Measurements from ENCODE around the gene ATXN7L3.

ATXN7L3 gene

GRCh38 chr17:44206825-44207155 is 7.1 kb upstream of the ATXN7L3 start:
- Histone ChIP-seq H3K9me3 (ENCODE audit: control insufficient read depth, low read depth, low read length) (no peaks in the 10 kb centered on the region), H3K27ac (ENCODE audit: low read length) (no peak overlapping the region), H3K9ac (ENCODE audit: low read length) (no peak overlapping the region), H3K27me3 (ENCODE audit: control insufficient read depth, insufficient read depth, low read length) (no peaks in the 10 kb centered on the region), H3K36me3 (ENCODE audit: control insufficient read depth, low read depth, low read length) (peaks cover 39% of the 10 kb centered on the region), H3K4me1 (ENCODE audit: control insufficient read depth, low read depth, low read length) (peaks cover 3% of the 10 kb centered on the region), H3K4me3 (ENCODE audit: low read length) (no peak overlapping the region)

- no peak overlapping the region for H3K27ac ChIP-seq (ENCODE audit: low read length)
- H3K4me3 ChIP-seq (ENCODE audit: low read length), result no peak overlapping the region
- H3K9me3 ChIP-seq (ENCODE audit: control insufficient read depth, low read depth, low read length), result no peaks in the 10 kb centered on the region
- H3K9ac ChIP-seq (ENCODE audit: low read length), result no peak overlapping the region
- peaks cover 33% of the 10 kb centered on the region for H3K36me3 ChIP-seq (ENCODE audit: control insufficient read depth, low read depth, low read length)
- H3K27me3 ChIP-seq (ENCODE audit: control insufficient read depth, insufficient read depth, low read length), result no peaks in the 10 kb centered on the region
- peaks cover 5% of the 10 kb centered on the region for H3K4me1 ChIP-seq (ENCODE audit: control insufficient read depth, low read depth, low read length)
Measured at GRCh38 chr17:44205962-44206824, 6.5 kb upstream of the ATXN7L3 start.

- Histone ChIP-seq H3K4me3 (ENCODE audit: low read length) (no peak overlapping the region), H3K9ac (ENCODE audit: low read length) (no peak overlapping the region), H3K9me3 (ENCODE audit: control insufficient read depth, low read depth, low read length) (no peaks in the 10 kb centered on the region), H3K36me3 (ENCODE audit: control insufficient read depth, low read depth, low read length) (peaks cover 25% of the 10 kb centered on the region), H3K27ac (ENCODE audit: low read length) (no peak overlapping the region), H3K4me1 (ENCODE audit: control insufficient read depth, low read depth, low read length) (peaks cover 7% of the 10 kb centered on the region), H3K27me3 (ENCODE audit: control insufficient read depth, insufficient read depth, low read length) (no peaks in the 10 kb centered on the region)
Measured at GRCh38 chr17:44204441-44204882, 4.8 kb upstream of the ATXN7L3 start.

GRCh38 chr17:44203731-44204440 is 4.2 kb upstream of the ATXN7L3 start:
- no peak overlapping the region for H3K9ac ChIP-seq (ENCODE audit: low read length)
- H3K27me3 ChIP-seq (ENCODE audit: control insufficient read depth, insufficient read depth, low read length), result no peaks in the 10 kb centered on the region
- H3K4me1 ChIP-seq (ENCODE audit: control insufficient read depth, low read depth, low read length), result peaks cover 7% of the 10 kb centered on the region
- no peak overlapping the region for H3K27ac ChIP-seq (ENCODE audit: low read length)
- no peaks in the 10 kb centered on the region for H3K9me3 ChIP-seq (ENCODE audit: control insufficient read depth, low read depth, low read length)
- H3K4me3 ChIP-seq (ENCODE audit: low read length), result no peak overlapping the region
- peaks cover 19% of the 10 kb centered on the region for H3K36me3 ChIP-seq (ENCODE audit: control insufficient read depth, low read depth, low read length)

- Histone ChIP-seq H3K27ac (ENCODE audit: low read length) (no peak overlapping the region), H3K9ac (ENCODE audit: low read length) (no peak overlapping the region)
Measured at GRCh38 chr17:44202756-44203155, 3.1 kb upstream of the ATXN7L3 start.

GRCh38 chr17:44200478-44201155 is 933 bp upstream of the ATXN7L3 start:
- H3K4me3 ChIP-seq (ENCODE audit: low read length), result peak overlapping the region; percentile 68
- H3K9me3 ChIP-seq (ENCODE audit: control insufficient read depth, low read depth, low read length), result no peaks in the 10 kb centered on the region
- H3K27ac ChIP-seq (ENCODE audit: low read length), result peak overlapping the region; percentile 74
- peaks cover 15% of the 10 kb centered on the region for H3K36me3 ChIP-seq (ENCODE audit: control insufficient read depth, low read depth, low read length)
- peak overlapping the region; percentile 70 for H3K9ac ChIP-seq (ENCODE audit: low read length)
- H3K4me1 ChIP-seq (ENCODE audit: control insufficient read depth, low read depth, low read length), result peaks cover 13% of the 10 kb centered on the region
- H3K27me3 ChIP-seq (ENCODE audit: control insufficient read depth, insufficient read depth, low read length), result no peaks in the 10 kb centered on the region

More at GRCh38 chr17:44202756-44203155, 3.1 kb upstream of the ATXN7L3 start:
- no peaks in the 10 kb centered on the region for H3K27me3 ChIP-seq (ENCODE audit: control insufficient read depth, insufficient read depth, low read length)
- H3K36me3 ChIP-seq (ENCODE audit: control insufficient read depth, low read depth, low read length), result peaks cover 9% of the 10 kb centered on the region
- no peaks in the 10 kb centered on the region for H3K9me3 ChIP-seq (ENCODE audit: control insufficient read depth, low read depth, low read length)
- H3K4me3 ChIP-seq (ENCODE audit: low read length), result no peak overlapping the region
- peaks cover 13% of the 10 kb centered on the region for H3K4me1 ChIP-seq (ENCODE audit: control insufficient read depth, low read depth, low read length)

GRCh38 chr17:44198721-44199552 is 747 bp downstream of the ATXN7L3 start:
- no peaks in the 10 kb centered on the region for H3K27me3 ChIP-seq (ENCODE audit: control insufficient read depth, insufficient read depth, low read length)
- peak overlapping the region; percentile 74 for H3K9ac ChIP-seq (ENCODE audit: low read length)
- H3K4me3 ChIP-seq (ENCODE audit: low read length), result peak overlapping the region; percentile 79
- peak overlapping the region; percentile 24 for H3K27ac ChIP-seq (ENCODE audit: low read length)
- peaks cover 32% of the 10 kb centered on the region for H3K36me3 ChIP-seq (ENCODE audit: control insufficient read depth, low read depth, low read length)
- peaks cover 12% of the 10 kb centered on the region for H3K4me1 ChIP-seq (ENCODE audit: control insufficient read depth, low read depth, low read length)
- H3K9me3 ChIP-seq (ENCODE audit: control insufficient read depth, low read depth, low read length), result no peaks in the 10 kb centered on the region

- Histone ChIP-seq H3K9me3 (ENCODE audit: control insufficient read depth, low read depth, low read length) (no peaks in the 10 kb centered on the region), H3K4me1 (ENCODE audit: control insufficient read depth, low read depth, low read length) (peaks cover 10% of the 10 kb centered on the region), H3K4me3 (ENCODE audit: low read length) (peak overlapping the region; percentile 79), H3K9ac (ENCODE audit: low read length) (peak overlapping the region; percentile 74), H3K27ac (ENCODE audit: low read length) (peak overlapping the region; percentile 24), H3K36me3 (ENCODE audit: control insufficient read depth, low read depth, low read length) (peaks cover 40% of the 10 kb centered on the region), H3K27me3 (ENCODE audit: control insufficient read depth, insufficient read depth, low read length) (no peaks in the 10 kb centered on the region)
Measured at GRCh38 chr17:44197980-44198720, 1.5 kb downstream of the ATXN7L3 start.

GRCh38 chr17:44197107-44197506 is 2.6 kb downstream of the ATXN7L3 start:
- Histone ChIP-seq H3K36me3 (ENCODE audit: control insufficient read depth, low read depth, low read length) (peaks cover 43% of the 10 kb centered on the region), H3K27me3 (ENCODE audit: control insufficient read depth, insufficient read depth, low read length) (no peaks in the 10 kb centered on the region), H3K9ac (ENCODE audit: low read length) (no peak overlapping the region), H3K4me3 (ENCODE audit: low read length) (no peak overlapping the region), H3K27ac (ENCODE audit: low read length) (no peak overlapping the region), H3K4me1 (ENCODE audit: control insufficient read depth, low read depth, low read length) (peaks cover 14% of the 10 kb centered on the region), H3K9me3 (ENCODE audit: control insufficient read depth, low read depth, low read length) (no peaks in the 10 kb centered on the region)

- Histone ChIP-seq H3K9ac (ENCODE audit: low read length) (no peak overlapping the region), H3K4me1 (ENCODE audit: control insufficient read depth, low read depth, low read length) (peaks cover 10% of the 10 kb centered on the region), H3K27me3 (ENCODE audit: control insufficient read depth, insufficient read depth, low read length) (no peaks in the 10 kb centered on the region), H3K9me3 (ENCODE audit: control insufficient read depth, low read depth, low read length) (no peaks in the 10 kb centered on the region), H3K27ac (ENCODE audit: low read length) (no peak overlapping the region), H3K4me3 (ENCODE audit: low read length) (no peak overlapping the region), H3K36me3 (ENCODE audit: control insufficient read depth, low read depth, low read length) (peaks cover 49% of the 10 kb centered on the region)
Measured at GRCh38 chr17:44193326-44194084, 6.2 kb downstream of the ATXN7L3 start.

Measured in iPS-18a (cell line).